Heart left ventricle (tissue), 16 donors: ENCODE data around the gene NEURL3. TPM values are rescaled to one million over a fixed set of nuclear protein-coding genes. Genes with fewer than 3 reads are reported as not detected.

Experiments
- ATAC-seq, 4 donors: fragments of 200-7000 bp; cut with Tn5 transposase; one replicate each; pipeline ENCODE4 v1.9.1; 2020 to 2022; ENCODE audit warnings: moderate library complexity in 4 of 4, mild to moderate bottlenecking in 3 of 4, moderate number of reproducible peaks in 1 of 4
- DNase-seq, 5 donors: peaks; one replicate each; pipeline ENCODE4 v3.0.0-alpha.2; 2020
- H3K27ac ChIP-seq, 12 donors: fragments of 200-600 bp; sonication (generic) in 4 of 12; one replicate each; pipeline versions ENCODE4 v1.5.0 to v1.8.0; 2016 to 2022; ENCODE audit warnings: mild to moderate bottlenecking in 2 of 12
- H3K27me3 ChIP-seq, 9 donors: fragments of 200-600 bp; sonication (generic) in 2 of 9; one replicate each; pipeline versions ENCODE4 v1.5.1 to v1.8.0; 2016 to 2022; ENCODE audit warnings: mild to moderate bottlenecking in 3 of 9
- H3K36me3 ChIP-seq, 9 donors: fragments of 200-600 bp; sonication (generic) in 2 of 9; one replicate each; pipeline versions ENCODE4 v1.5.0 to v1.8.0; 2018 to 2022; ENCODE audit warnings: mild to moderate bottlenecking in 2 of 9
- H3K4me1 ChIP-seq, 12 donors: fragments of 200-600 bp; sonication (generic) in 4 of 12; one replicate each; pipeline versions ENCODE4 v1.5.0 to v1.8.0; 2016 to 2022; ENCODE audit warnings: mild to moderate bottlenecking in 3 of 12
- H3K4me3 ChIP-seq, 12 donors: fragments of 200-600 bp; sonication (generic) in 4 of 12; one replicate each; pipeline versions ENCODE4 v1.5.0 to v1.8.0; 2017 to 2022; ENCODE audit warnings: mild to moderate bottlenecking in 9 of 12, moderate library complexity in 4 of 12
- H3K9me3 ChIP-seq, 12 donors: fragments of 200-600 bp; sonication (generic) in 4 of 12; one replicate each; pipeline versions ENCODE4 v1.5.0 to v1.8.0; 2016 to 2022; ENCODE audit warnings: mild to moderate bottlenecking in 1 of 12
- POLR2A ChIP-seq, 2 donors: fragments of 450-650 bp; IDR thresholded peaks; one replicate each; pipeline ENCODE4 v1.6.1; 2017; ENCODE audit warnings: antibody characterized with exemption in 2 of 2, mild to moderate bottlenecking in 2 of 2, moderate library complexity in 2 of 2
- WGBS, 4 donors: extraction: QIAGEN DNeasy Blood & Tissue Kit in 2 of 4; methylation state at CpG; one replicate each; pipeline versions ENCODE4 v1.1.5 to v1.1.7; 2013 to 2018; 5-methylcytosine and 5-hydroxymethylcytosine counted together
- intact Hi-C, 10 donors: fragments of 100-400 bp; cut with DNase I; formaldehyde crosslinking; loops; one replicate each; pipeline versions ENCODE4 v1.11.1 to v1.14.2; 2022
- polyA plus RNA-seq, 2 donors: library from polyadenylated mRNA; stranded (reverse); fragments of 200-250 nt; gene quantifications; one replicate each; pipeline ENCODE4 v1.2.3, GENCODE V29; 2013
- total RNA-seq, 9 donors: library from RNA; depleted of rRNA in 2 of 9; stranded (reverse); fragments of >200 nt in 2 of 9; fragmentation: NEBNext Ultra II Directional in 3 of 9; extraction: Animal tissue kit (Norgen Biotek cat#: 25700) in 3 of 9; gene quantifications; one replicate each; pipeline versions ENCODE4 v1.1.0 to v1.2.4, GENCODE V29; 2016 to 2023
- TF ChIP-seq, protein P1 (sequence below), 12 donors: fragments of 200-600 bp; sonication (generic) in 4 of 12; IDR thresholded peaks; one replicate each; pipeline versions ENCODE4 v1.5.0 to v1.8.0; 2018 to 2022; ENCODE audit warnings: antibody characterized with exemption in 12 of 12, mild to moderate bottlenecking in 5 of 12
- donor health status: ischemic (EF 13 %, LVEDD 7.1; RV severe dilation, severe dysfunction).
- donor health status: healthy with polysubstance abuse.
- donor health status: DM: no; HTN: yes; CAD: no.
- donor health status: DM: no; HTN: no; CAD: no.
- donor health status: ischemic (EF 25% LVEDD 6.9; RV normal size, moderate dysfunction).
- donor health status: ischemic (EF 25% LVEDD 5.7; RV mildly dilated, moderate dysfunction).
- donor health status: healthy.
- donor health status: DM: yes; HTN: yes; CAD: no.
- donor health status: ischemic (EF 35%, LVEDD 5.7; RV mildly dilated, moderate dysfunction).
- donor health status: nonischemic (EF 11% LVEDD 7.7; RV severe dilation, severe dysfunction).
- donor health status: DM: yes; HTN: yes; CAD: no.
- donor health status: PGD.
- donor health status: ischemic (EF 29% LVEDD 5.4; RV normal size, mild dysfunction).
- donor health status: nonischemic (EF 23%, LVEDD 6.1; RV moderate dilation, normal function).

The NEURL3 gene
- total and polyA plus RNA-seq, 11 donors = 0.07 to 0.75 (median 0.27) TPM; not detected in 8

DNA sequence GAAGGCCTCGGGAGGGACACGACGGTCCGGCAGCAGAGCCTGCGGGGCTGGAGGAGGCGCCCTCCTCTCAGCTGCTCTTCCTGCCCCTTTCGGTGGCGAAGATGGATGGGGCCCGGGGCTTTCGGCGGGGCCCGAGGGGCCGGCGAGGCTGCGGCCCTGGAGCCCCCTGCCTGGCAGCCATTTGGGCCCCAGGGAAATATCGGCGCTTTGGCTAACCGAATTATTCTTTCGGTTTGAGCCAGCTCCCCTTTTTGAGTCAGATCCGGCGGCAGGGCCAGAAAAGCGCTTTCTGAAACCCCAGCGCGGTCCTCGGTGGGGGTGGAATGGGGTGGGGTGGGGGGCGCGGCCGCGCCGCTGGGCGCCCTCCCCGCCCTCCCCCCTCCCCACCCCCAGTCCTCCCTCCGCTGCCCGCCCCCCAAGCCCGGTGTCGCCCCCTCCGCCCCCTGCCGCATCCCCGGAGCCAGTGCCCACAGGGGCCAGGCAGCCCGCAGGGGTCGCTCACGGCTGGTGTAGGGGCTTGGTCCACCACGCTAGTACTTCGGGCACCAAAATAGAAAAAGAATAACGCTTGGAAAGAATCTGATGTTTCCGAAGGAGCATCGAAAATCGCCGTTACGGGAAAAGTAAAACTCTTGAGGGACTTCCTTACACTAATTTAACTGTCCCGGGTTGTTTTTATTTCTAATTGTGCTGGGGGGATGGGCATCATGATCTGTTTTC is 22.3 kb upstream of the NEURL3 start:
- TF ChIP-seq, protein P1, sequence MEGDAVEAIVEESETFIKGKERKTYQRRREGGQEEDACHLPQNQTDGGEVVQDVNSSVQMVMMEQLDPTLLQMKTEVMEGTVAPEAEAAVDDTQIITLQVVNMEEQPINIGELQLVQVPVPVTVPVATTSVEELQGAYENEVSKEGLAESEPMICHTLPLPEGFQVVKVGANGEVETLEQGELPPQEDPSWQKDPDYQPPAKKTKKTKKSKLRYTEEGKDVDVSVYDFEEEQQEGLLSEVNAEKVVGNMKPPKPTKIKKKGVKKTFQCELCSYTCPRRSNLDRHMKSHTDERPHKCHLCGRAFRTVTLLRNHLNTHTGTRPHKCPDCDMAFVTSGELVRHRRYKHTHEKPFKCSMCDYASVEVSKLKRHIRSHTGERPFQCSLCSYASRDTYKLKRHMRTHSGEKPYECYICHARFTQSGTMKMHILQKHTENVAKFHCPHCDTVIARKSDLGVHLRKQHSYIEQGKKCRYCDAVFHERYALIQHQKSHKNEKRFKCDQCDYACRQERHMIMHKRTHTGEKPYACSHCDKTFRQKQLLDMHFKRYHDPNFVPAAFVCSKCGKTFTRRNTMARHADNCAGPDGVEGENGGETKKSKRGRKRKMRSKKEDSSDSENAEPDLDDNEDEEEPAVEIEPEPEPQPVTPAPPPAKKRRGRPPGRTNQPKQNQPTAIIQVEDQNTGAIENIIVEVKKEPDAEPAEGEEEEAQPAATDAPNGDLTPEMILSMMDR (IDR thresholded peaks at IDR 0.05) = peak in 11 of 12 donors; percentile 12 to 64 (median 40)
- no peak for TF ChIP-seq POLR2A (IDR thresholded peaks at IDR 0.05)
- no peaks in the 10 kb centered on the region for H3K36me3 ChIP-seq
- DNase-seq (peak in 3 of 5 donors; percentile 51 to 68 (median 61)), ATAC-seq (peak in 1 of 4 donors; percentile 14)
- peak overlapping the region; percentile 39 to 77 (median 60) for H3K4me3 ChIP-seq
- H3K27ac ChIP-seq = peak overlapping the region; percentile 61 to 100 (median 84)
- H3K27me3 ChIP-seq = no peaks in the 10 kb centered on the region
- intact Hi-C loops = no loop called here
- WGBS, 4 donors = 0 to 6% (median 4%) methylated on average over 14 to 51 of the region's 51 CpGs
- H3K9me3 ChIP-seq = no peaks in the 10 kb centered on the region
- peaks cover 10 to 71% (median 38%) of the 10 kb centered on the region in 12 donors for H3K4me1 ChIP-seq

- Histone ChIP-seq H3K4me1 (peaks cover 5 to 65% (median 33%) of the 10 kb centered on the region in 12 donors), H3K36me3 (no peaks in the 10 kb centered on the region), H3K4me3 (peak overlapping the region; percentile 39 to 77 (median 60)), H3K9me3 (no peaks in the 10 kb centered on the region), H3K27ac (peak overlapping the region in 11 of 12 donors; percentile 61 to 100 (median 88)), H3K27me3 (no peaks in the 10 kb centered on the region)
- intact Hi-C loops = no loop called here
- DNase-seq (no peak), ATAC-seq (no peak)
- 84 to 93% (median 87%) methylated on average over 26 to 29 of the region's 29 CpGs for WGBS, 4 donors
- TF ChIP-seq, protein P1 (IDR thresholded peaks at IDR 0.05) = no peak
These were observed 21.6 kb upstream of the NEURL3 start for GRCh38 chr2:96526615-96527285.

DNA sequence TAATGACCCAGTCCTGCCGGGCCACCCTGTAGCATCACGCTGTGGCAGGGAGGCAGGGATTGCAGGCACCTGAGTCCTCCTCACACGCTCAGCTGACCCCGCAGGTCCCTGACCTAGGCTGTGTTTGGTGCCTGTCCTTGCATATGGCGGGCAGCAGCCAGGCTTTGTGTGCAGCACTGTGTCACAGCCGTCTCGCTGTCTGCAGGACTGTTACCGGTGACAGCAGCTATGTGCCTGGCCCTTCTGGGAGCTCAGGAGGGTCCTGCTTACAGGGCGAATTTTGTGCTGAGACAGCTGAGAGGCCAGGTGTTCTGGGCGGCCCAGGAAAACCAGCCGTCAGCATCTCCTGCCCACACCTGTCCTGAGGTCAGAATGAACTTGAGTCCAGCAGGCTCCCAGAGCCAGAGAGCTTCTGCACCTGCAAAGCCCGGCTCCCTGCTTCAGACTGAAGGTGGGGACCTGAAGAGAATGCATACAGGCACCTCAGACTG is 21.0 kb upstream of the NEURL3 start:
- Histone ChIP-seq H3K27me3 (no peaks in the 10 kb centered on the region), H3K4me1 (peaks cover 5 to 59% (median 27%) of the 10 kb centered on the region in 12 donors), H3K4me3 (no peak overlapping the region), H3K36me3 (no peaks in the 10 kb centered on the region), H3K9me3 (no peaks in the 10 kb centered on the region), H3K27ac (no peak overlapping the region)
- no peak for TF ChIP-seq POLR2A (IDR thresholded peaks at IDR 0.05)
- TF ChIP-seq, protein P1 (IDR thresholded peaks at IDR 0.05) = no peak
- DNase-seq = no peak
- intact Hi-C loops = no loop called here
- no peak for ATAC-seq
- WGBS, 4 donors = 95 to 97% (median 97%) methylated on average over 10 to 12 of the region's 12 CpGs

- ATAC-seq (no peak), DNase-seq (no peak)
- Histone ChIP-seq H3K4me3 (no peak overlapping the region), H3K27ac (no peak overlapping the region), H3K36me3 (no peaks in the 10 kb centered on the region), H3K27me3 (no peaks in the 10 kb centered on the region), H3K4me1 (peaks cover 5 to 49% (median 23%) of the 10 kb centered on the region in 12 donors), H3K9me3 (peaks cover 0 to 4% (median 0%) of the 10 kb centered on the region in 12 donors)
- TF ChIP-seq, protein P1 (IDR thresholded peaks at IDR 0.05) = no peak
- no peak for TF ChIP-seq POLR2A (IDR thresholded peaks at IDR 0.05)
- WGBS, 4 donors = 89 to 91% (median 89%) methylated on average over 4 of the region's 4 CpGs
- intact Hi-C loops = no loop called here
These were observed 20.0 kb upstream of the NEURL3 start for GRCh38 chr2:96525211-96525507.
